ENCODE results near the gene SLC4A2.
A peak's percentile ranks its signal among the peaks of the same experiment; 100 is the strongest.

SLC4A2 gene

GRCh38 chr7:151060416-151061212 lies 1.2 kb downstream of the SLC4A2 start:
- TF ChIP-seq, protein P1, sequence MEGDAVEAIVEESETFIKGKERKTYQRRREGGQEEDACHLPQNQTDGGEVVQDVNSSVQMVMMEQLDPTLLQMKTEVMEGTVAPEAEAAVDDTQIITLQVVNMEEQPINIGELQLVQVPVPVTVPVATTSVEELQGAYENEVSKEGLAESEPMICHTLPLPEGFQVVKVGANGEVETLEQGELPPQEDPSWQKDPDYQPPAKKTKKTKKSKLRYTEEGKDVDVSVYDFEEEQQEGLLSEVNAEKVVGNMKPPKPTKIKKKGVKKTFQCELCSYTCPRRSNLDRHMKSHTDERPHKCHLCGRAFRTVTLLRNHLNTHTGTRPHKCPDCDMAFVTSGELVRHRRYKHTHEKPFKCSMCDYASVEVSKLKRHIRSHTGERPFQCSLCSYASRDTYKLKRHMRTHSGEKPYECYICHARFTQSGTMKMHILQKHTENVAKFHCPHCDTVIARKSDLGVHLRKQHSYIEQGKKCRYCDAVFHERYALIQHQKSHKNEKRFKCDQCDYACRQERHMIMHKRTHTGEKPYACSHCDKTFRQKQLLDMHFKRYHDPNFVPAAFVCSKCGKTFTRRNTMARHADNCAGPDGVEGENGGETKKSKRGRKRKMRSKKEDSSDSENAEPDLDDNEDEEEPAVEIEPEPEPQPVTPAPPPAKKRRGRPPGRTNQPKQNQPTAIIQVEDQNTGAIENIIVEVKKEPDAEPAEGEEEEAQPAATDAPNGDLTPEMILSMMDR (IDR thresholded peaks at IDR 0.05; ENCODE audit: low read depth, low read length), result no peak
- peak; percentile 55 to 63 for DNase-seq (ENCODE audit: low read depth in 2 of 2)
- H3K4me3 ChIP-seq (replicated peaks in 1 of 2; ENCODE audit: low read depth in 2 of 2, low read length in 2 of 2), result peak overlapping the region; percentile 69 to 80

GRCh38 chr7:151061213-151062110 lies 2.1 kb downstream of the SLC4A2 start:
- peak overlapping the region; percentile 69 to 80 for H3K4me3 ChIP-seq (replicated peaks in 1 of 2; ENCODE audit: low read depth in 2 of 2, low read length in 2 of 2)
- DNase-seq (ENCODE audit: low read depth in 2 of 2), result peak in 1 of 2 donors; percentile 28

GRCh38 chr7:151062111-151062398 lies 2.7 kb downstream of the SLC4A2 start:
- no peak overlapping the region for H3K4me3 ChIP-seq (replicated peaks in 1 of 2; ENCODE audit: low read depth in 2 of 2, low read length in 2 of 2)
- TF ChIP-seq, protein P1 (IDR thresholded peaks at IDR 0.05; ENCODE audit: low read depth, low read length), result no peak
- DNase-seq (ENCODE audit: low read depth in 2 of 2), result no peak

More at GRCh38 chr7:151061213-151062110, 2.1 kb downstream of the SLC4A2 start:
- TF ChIP-seq, protein P1 (IDR thresholded peaks at IDR 0.05; ENCODE audit: low read depth, low read length), result no peak

- DNase-seq (ENCODE audit: low read depth in 2 of 2), result peak; percentile 67 to 69
- TF ChIP-seq, protein P1 (IDR thresholded peaks at IDR 0.05; ENCODE audit: low read depth, low read length), result no peak
These were observed 3.2 kb downstream of the SLC4A2 start for GRCh38 chr7:151062399-151063211.

GRCh38 chr7:151063212-151063561 lies 3.8 kb downstream of the SLC4A2 start:
- TF ChIP-seq, protein P1 (IDR thresholded peaks at IDR 0.05; ENCODE audit: low read depth, low read length), result no peak
- DNase-seq (ENCODE audit: low read depth in 2 of 2), result peak; percentile 67 to 70
- no peak overlapping the region for H3K4me3 ChIP-seq (replicated peaks in 1 of 2; ENCODE audit: low read depth in 2 of 2, low read length in 2 of 2)

More at GRCh38 chr7:151062399-151063211, 3.2 kb downstream of the SLC4A2 start:
- H3K4me3 ChIP-seq (replicated peaks in 1 of 2; ENCODE audit: low read depth in 2 of 2, low read length in 2 of 2), result peak overlapping the region; percentile 23 to 26

GRCh38 chr7:151064454-151064853 lies 5.1 kb downstream of the SLC4A2 start:
- no peak for DNase-seq (ENCODE audit: low read depth in 2 of 2)
- H3K4me3 ChIP-seq (replicated peaks in 1 of 2; ENCODE audit: low read depth in 2 of 2, low read length in 2 of 2), result no peak overlapping the region
- TF ChIP-seq, protein P1 (IDR thresholded peaks at IDR 0.05; ENCODE audit: low read depth, low read length), result no peak
